HG03280 (cell line): ENCODE results near the gene UBASH3A.
"Not testable (repeated sequence)": the region's sequence is repeated elsewhere in the genome, so short reads cannot be mapped to it uniquely, and the experiment has no call there.

Experiments used
- ATAC-seq: cut with Tn5 transposase; IDR thresholded peaks from one replicate; pipeline ENCODE4 v1.9.1; 2021; ENCODE audit warnings: mild to moderate bottlenecking, moderate library complexity; ENCODE audit not compliant: unreplicated experiment

UBASH3A gene

DNA sequence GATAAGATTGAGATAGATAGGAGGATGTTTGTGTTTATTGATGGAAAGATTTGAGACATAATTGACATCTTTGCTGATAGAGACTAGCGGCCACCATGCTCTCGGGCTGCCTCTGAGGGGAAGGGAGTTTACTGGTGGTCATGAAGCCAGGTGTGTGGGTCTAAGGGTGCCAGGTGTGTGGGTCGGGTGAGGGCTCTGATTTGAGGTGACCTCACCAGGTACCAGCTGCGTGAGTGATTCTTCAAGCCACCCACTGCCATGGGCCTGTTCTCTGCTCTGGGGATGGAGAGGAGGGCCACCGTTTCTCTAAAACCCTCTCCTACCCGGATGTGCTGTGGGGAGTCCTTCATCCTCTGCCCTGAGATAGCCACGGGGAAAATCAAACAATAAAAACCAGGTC lies 3.2 kb downstream of the UBASH3A start:
- no peak for ATAC-seq

DNA sequence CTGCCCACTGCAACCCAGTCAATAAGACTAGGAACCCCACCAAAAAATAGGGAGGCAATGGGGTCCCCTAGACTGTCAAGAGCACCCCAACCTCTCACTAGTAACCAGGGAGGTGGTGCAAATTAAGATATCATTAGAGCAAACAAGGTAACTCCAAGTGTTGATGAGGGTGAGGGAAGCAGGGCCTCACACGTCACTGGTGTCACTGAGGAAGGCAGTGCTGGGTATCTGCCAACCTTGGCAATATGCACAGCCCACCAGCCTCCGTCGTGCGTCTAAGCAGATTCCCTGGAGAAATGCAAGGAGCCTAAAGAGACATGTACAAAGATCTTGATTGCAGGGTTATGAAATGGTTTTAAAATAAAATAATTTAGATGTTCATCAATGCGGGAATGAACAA lies 3.8 kb downstream of the UBASH3A start:
- no peak for ATAC-seq

GRCh38 chr21:42408718-42409117 lies 5.0 kb downstream of the UBASH3A start:
- not testable (repeated sequence) for ATAC-seq

DNA sequence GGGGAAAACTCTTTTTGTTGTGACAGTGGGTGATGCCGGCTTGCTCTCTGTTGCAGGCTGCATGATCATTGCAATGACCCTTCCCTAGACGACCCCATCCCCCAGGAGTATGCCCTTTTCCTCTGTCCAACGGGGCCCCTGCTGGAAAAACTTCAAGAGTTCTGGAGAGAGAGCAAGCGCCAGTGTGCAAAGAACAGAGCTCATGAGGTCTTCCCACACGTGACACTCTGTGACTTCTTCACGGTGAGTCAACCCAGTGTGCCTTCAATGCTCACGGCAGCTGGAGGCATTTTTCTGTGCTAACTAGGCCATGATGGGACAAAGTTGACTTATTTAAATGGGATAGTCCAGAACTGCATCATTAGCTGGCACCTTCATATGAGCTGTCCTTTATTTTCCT lies 5.7 kb downstream of the UBASH3A start:
- no peak for ATAC-seq

GRCh38 chr21:42411197-42411869 lies 7.6 kb downstream of the UBASH3A start:
- ATAC-seq, result no peak

DNA sequence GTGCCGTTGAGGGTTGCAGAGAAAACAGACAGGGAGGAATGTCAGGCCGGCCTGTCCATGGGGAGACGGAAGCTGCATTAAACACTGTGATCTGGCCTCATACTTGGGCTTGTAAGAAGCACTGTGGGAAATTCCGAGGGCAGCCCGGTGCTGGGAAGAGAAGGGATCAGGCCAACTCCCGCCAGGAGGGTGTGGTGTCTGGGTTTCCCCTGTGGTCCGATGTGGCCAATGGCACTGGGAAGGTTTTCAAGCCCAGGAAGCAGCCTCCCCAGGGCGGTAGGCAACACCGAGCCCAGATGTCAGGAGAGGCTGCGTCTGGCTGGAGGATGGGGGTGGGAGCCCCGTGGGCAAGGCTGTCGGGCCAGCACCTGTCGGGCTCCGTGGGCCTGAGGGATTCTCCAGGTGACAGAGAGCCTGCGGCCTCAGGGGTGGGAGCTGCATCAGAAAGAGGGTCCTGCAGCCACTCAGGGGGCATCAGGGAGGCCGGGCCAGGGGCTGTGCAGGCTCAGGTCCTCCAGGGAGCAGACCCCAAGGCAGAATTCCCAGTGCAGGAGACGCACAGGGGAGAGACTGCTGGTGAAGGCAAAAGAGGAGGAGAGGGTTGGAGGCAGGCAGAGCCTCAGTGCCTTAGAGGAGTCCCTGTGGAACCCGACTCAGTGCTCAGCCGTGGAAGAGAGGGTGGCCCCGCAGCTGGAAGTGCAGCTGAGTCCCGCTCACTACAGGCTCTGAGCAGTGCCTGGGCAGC lies 8.4 kb downstream of the UBASH3A start:
- ATAC-seq, result no peak

DNA sequence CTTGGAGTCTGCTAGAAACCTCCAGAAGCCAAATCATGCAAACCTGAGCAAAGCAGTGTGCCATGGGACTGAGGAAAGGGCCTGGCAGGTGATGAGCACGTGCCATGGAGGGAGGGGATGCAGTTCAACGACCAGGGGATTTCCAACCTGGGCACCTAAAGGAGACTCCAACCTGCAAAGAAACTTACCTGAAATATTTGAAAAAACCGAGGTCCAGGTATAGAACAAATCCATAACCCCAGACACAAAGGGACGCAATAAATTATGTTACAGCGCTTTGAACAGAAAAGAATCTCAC lies 8.9 kb downstream of the UBASH3A start:
- ATAC-seq, result no peak

GRCh38 chr21:42413093-42413492 lies 9.4 kb downstream of the UBASH3A start:
- ATAC-seq, result no peak

DNA sequence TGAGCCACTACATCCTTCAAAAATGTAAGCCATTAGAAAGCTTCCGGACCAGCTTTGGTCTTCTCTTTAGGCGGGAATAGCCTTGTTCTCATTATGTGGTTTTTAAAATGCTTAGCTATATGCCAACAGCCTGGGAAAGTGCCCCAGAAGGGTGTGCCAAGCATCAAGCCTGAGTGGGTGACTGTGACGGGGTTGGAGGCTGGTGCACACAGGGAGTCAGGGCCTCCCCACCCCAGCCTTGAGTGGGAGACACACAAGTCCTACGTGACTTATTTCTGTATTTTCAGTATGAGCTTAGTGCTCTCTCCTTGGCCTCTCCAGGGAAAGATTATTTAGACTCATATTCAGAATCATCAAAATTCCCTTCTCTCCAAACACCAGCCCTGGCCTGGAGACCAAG lies 9.8 kb downstream of the UBASH3A start:
- no peak for ATAC-seq

GRCh38 chr21:42414066-42414465 lies 10.4 kb downstream of the UBASH3A start:
- no peak for ATAC-seq

DNA sequence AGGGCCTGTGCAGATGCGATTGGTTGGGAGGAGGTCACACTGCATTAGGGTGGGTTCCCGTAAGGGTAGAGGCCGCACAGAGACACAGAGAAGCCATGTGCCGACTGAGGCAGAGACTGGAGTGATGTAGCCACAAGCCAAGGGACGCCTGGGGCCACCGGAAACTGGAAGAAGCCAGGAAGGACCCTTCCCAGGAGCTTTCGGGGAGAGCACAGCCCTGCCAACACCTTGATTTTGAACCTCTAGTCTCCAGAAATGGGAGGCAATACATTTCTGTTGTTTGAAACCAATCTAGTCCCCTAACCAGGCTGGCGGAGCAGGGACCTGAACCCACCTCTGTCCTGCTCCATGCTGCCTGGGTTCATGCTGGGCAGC lies 10.8 kb downstream of the UBASH3A start:
- no peak for ATAC-seq

DNA sequence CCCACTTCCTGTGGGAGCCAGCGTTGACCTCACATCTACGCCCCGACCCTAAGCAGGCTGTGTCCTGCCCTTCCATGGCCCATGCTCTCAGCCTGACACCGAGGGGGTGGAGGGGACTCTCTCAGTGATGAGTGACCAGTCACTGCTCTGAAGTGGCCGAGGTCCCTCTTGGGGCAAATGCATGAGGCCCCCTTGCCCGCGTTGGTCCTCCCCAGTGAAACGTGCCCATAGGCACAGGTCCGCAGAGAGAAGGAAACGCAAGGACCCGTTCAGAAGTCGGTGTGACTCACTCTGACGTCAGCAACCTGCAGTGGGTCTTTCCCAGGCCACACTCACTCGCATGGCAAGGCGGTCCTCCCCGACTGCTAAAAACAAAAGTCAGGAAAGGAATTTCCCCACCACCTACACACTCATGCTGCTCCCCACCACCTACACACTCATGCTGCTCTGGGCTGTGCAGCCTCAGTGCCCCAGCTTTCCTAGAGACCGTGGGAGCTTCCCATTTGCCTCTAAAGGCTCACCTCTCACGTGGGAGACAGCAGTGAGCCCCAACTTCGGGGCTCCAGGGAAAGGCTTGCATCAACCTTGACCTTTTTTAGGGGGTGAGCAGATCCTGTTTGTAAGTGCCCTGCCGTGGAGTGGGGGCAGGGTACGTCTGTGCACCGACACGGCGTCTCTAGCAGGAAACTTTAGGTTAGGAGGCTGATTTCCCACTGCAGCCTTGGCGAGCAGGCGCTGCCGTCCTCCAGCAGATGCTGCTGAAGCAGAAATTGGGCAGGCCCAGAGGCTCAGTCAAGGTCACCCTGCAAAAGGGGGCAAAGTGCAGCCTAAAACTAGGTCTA lies 11.4 kb downstream of the UBASH3A start:
- ATAC-seq, result peak; percentile 77

DNA sequence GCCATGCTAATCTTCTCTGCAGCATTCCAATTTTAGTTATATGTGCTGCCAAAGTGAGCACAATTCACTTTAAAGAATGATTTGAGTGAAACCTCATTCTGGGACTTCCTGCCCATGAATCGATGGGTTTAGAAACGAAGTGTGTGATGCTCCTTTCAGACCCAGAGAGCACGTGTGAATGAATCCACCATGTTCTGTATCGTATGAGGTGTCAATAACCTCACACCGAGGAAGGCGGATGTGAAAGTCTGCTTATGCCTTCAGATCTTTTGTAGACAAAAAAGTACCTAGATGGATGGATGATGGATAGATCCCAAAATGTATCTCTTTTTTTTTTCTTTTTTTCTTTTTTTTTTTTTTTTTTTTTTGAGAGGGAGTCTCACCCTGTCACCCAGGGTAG lies 13.8 kb downstream of the UBASH3A start:
- no peak for ATAC-seq

DNA sequence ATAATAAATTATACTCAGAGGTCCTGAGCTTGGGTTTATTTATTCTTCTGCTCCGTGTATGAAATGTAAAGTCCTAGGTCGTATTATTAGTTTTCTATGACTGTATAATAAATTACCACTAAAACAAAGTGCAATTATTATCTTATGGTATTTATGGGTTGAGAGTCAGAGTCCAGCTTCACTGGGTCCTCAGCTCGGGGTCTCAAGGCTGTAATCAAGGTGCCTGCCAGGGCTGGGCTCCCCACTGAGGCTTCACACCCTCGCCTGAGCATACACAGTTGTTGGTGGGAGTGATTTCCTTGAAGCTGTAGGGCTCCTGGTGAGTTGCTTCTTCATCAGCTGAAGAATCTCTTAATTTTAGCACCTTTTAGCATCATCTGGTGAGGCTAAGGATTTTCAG lies 15.2 kb downstream of the UBASH3A start:
- ATAC-seq, result no peak

GRCh38 chr21:42419845-42420244 lies 16.1 kb downstream of the UBASH3A start:
- no peak for ATAC-seq

GRCh38 chr21:42421018-42421793 lies 17.5 kb downstream of the UBASH3A start:
- no peak for ATAC-seq

DNA sequence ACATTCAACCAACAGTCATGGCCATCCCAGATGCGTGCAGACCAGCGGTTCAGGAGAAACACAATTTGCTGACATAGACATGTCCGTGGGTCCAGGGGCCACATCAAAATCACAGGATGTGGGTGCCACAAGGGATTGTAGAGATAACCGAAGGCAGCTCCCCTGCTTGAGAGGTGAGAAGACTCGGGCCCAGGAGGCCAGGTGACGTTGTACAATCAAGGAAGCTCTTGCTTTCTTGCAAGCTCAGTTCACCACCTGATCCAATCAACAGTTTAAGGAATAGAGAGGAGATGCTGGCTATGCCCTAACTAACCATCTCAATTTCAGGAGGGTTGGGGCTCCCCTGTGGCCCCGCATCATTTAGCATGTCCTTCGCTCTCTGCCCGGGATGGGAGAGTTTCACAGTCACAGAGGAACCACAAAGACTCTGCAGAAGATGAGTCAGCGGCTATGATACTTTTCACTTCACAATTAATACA lies 19.5 kb downstream of the UBASH3A start:
- peak; percentile 49 for ATAC-seq

- ATAC-seq, result no peak
Measured at GRCh38 chr21:42423685-42424084, 20.0 kb downstream of the UBASH3A start.

GRCh38 chr21:42424914-42425541 lies 21.3 kb downstream of the UBASH3A start:
- ATAC-seq, result no peak

DNA sequence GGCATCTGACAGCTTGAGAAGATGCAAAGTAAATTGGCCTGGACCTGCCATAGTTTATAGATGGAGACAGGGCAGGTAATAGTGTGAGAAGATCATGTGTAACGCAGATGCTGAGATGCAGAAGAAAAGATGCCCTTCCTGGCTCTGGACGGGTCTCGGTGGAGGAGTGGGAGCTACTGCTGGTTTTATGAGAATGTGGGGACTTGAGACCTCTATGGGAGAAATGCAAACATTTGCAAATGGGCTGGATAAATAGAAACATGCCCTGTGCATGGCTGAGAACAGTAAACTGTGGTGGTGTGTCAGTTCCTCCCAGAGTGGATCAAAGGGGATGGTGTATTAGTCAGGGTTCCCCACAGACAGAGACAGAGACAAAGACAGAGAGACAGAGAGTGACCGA lies 21.9 kb downstream of the UBASH3A start:
- ATAC-seq, result no peak

DNA sequence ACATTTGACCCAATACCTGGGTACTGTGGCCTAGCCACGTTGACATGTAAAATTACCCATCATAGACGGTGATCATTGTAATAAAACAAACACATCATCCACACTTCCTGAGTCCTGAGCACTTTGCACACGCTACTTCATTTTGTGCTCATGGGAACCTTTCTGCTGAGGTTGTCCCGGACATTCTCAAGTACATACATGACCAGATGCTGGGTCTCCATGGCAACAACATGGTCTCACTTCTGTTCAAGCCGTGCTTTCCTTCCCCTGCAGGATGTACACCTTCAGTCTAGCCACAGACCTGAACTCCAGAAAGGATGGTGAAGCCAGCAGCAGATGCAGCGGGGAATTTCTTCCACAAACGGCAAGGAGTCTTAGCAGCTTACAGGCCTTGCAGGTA lies 22.7 kb downstream of the UBASH3A start:
- no peak for ATAC-seq
